ENCODE results near the gene PPP1R36.

DNA sequence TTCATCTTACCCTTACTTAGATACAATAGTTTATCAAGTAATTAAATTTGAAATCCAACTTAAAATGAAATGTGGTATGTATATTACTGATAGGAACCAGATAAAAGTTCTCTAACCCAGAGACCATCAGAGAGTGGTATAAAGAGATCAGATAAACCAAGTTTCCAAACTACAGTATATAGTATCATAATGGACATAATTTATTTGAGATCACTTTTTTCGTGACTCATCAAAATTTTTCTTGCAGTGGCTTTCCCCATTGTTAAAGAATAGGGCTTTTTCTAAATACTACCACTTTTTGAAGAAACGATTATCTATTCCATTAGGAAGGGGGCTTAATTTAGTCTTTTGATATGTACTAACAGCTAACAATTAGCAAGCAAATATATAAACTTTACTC, 24.4 kb upstream of the PPP1R36 start:
- TF ChIP-seq, protein P1, sequence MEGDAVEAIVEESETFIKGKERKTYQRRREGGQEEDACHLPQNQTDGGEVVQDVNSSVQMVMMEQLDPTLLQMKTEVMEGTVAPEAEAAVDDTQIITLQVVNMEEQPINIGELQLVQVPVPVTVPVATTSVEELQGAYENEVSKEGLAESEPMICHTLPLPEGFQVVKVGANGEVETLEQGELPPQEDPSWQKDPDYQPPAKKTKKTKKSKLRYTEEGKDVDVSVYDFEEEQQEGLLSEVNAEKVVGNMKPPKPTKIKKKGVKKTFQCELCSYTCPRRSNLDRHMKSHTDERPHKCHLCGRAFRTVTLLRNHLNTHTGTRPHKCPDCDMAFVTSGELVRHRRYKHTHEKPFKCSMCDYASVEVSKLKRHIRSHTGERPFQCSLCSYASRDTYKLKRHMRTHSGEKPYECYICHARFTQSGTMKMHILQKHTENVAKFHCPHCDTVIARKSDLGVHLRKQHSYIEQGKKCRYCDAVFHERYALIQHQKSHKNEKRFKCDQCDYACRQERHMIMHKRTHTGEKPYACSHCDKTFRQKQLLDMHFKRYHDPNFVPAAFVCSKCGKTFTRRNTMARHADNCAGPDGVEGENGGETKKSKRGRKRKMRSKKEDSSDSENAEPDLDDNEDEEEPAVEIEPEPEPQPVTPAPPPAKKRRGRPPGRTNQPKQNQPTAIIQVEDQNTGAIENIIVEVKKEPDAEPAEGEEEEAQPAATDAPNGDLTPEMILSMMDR (IDR thresholded peaks at IDR 0.05) = no peak
- TF ChIP-seq POLR2A (IDR thresholded peaks at IDR 0.05) = no peak
